ENCODE data around the gene ALX4.

DNA sequence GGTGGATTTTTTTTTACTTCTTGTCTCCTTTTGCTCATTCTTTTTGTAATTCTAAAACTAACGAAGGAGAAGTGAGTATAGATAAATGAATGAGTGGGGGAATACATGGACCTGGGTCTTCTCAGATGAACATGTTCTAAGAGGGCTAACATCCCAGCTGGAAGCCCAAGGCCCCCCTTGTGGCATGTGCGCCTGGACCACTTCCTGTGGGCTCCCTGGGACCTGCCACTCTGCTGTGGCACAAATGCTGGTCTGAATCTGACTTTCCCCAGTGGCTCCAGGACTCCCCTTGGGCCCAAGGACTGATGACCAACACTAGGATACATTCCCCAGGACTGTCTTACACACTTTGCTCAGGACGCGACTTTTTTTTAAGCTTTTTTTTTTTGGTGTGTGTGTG, 32.7 kb upstream of the ALX4 start:
- TF ChIP-seq POLR2AphosphoS5 (IDR thresholded peaks at IDR 0.05; ENCODE audit: low read depth, low read length) (no peak), POLR2A (IDR thresholded peaks at IDR 0.05; ENCODE audit: low read depth, low read length) (no peak), SPI1 (IDR thresholded peaks at IDR 0.05; ENCODE audit: low read depth, low read length) (no peak), TAF1 (IDR thresholded peaks at IDR 0.05; ENCODE audit: low read depth, low read length) (no peak), POU2F2 (IDR thresholded peaks at IDR 0.05; ENCODE audit: low read depth, low read length) (no peak)

Measured in GM12891 (cell line).